ENCODE results near the gene MAOA.
"Not testable (repeated sequence)": the region's sequence is repeated elsewhere in the genome, so short reads cannot be mapped to it uniquely, and the experiment has no call there.

MAOA gene

GRCh38 chrX:43656005-43656494 lies at the start of gene MAOA:
MAOA (plus strand) TSS chrX:43656299; CDS start chrX:43656342, 43 bp downstream.
- no peak for TF ChIP-seq CTCF (conservative IDR thresholded peaks at IDR 0.05)
- peak within 1 kb of the TSS; percentile 77 for H3K27ac ChIP-seq

- H3K27ac ChIP-seq, result no peak overlapping the region
- no peak for TF ChIP-seq CTCF (conservative IDR thresholded peaks at IDR 0.05)
These were observed 43.7 kb upstream of the MAOA start for GRCh38 chrX:43612400-43612799.

- no peak for TF ChIP-seq CTCF (conservative IDR thresholded peaks at IDR 0.05)
- peak overlapping the region; percentile 24; the same call in 1 of the 2 replicates for H3K27ac ChIP-seq
These were observed 40.4 kb upstream of the MAOA start for GRCh38 chrX:43615660-43616059.

GRCh38 chrX:43618366-43619205 lies 37.5 kb upstream of the MAOA start:
- no peak for TF ChIP-seq CTCF (conservative IDR thresholded peaks at IDR 0.05)
- no peak overlapping the region for H3K27ac ChIP-seq

- H3K27ac ChIP-seq, result not testable (repeated sequence)
These were observed 36.2 kb upstream of the MAOA start for GRCh38 chrX:43619861-43620260.

GRCh38 chrX:43627147-43627546 lies 29.0 kb upstream of the MAOA start:
- no peak overlapping the region for H3K27ac ChIP-seq
- no peak for TF ChIP-seq CTCF (conservative IDR thresholded peaks at IDR 0.05)

GRCh38 chrX:43627669-43628068 lies 28.4 kb upstream of the MAOA start:
- no peak overlapping the region for H3K27ac ChIP-seq
- TF ChIP-seq CTCF (conservative IDR thresholded peaks at IDR 0.05), result no peak

GRCh38 chrX:43629229-43629628 lies 26.9 kb upstream of the MAOA start:
- H3K27ac ChIP-seq, result no peak overlapping the region
- TF ChIP-seq CTCF (conservative IDR thresholded peaks at IDR 0.05), result no peak

Data from VCaP (cell line).